HG03280 (cell line): ENCODE data around the gene SPAG9.
"Not testable (repeated sequence)": the region's sequence is repeated elsewhere in the genome, so short reads cannot be mapped to it uniquely, and the experiment has no call there.

Experiments
- ATAC-seq: cut with Tn5 transposase; IDR thresholded peaks from one replicate; pipeline ENCODE4 v1.9.1; 2021; ENCODE audit warnings: mild to moderate bottlenecking, moderate library complexity; ENCODE audit not compliant: unreplicated experiment

SPAG9 gene

GRCh38 chr17:50941676-50942048, 179.0 kb downstream of the SPAG9 start:
- not testable (repeated sequence) for ATAC-seq

- ATAC-seq, result no peak
Measured at GRCh38 chr17:50939795-50940684, 180.6 kb downstream of the SPAG9 start.

GRCh38 chr17:50939542-50939794, 181.2 kb downstream of the SPAG9 start:
- no peak for ATAC-seq

- no peak for ATAC-seq
Measured at GRCh38 chr17:50938821-50939541, 181.7 kb downstream of the SPAG9 start.

- ATAC-seq, result no peak
Measured at GRCh38 chr17:50935996-50936266, 184.7 kb downstream of the SPAG9 start.

GRCh38 chr17:50935221-50935995, 185.3 kb downstream of the SPAG9 start:
- no peak for ATAC-seq

- no peak for ATAC-seq
Measured at GRCh38 chr17:50934672-50935220, 185.9 kb downstream of the SPAG9 start.

GRCh38 chr17:50934161-50934560, 186.5 kb downstream of the SPAG9 start:
- no peak for ATAC-seq

GRCh38 chr17:50931144-50931908, 189.3 kb downstream of the SPAG9 start:
- ATAC-seq, result peak; percentile 53

- no peak for ATAC-seq
Measured at GRCh38 chr17:50928646-50929045, 192.0 kb downstream of the SPAG9 start.

GRCh38 chr17:50927287-50927686, 193.4 kb downstream of the SPAG9 start:
- no peak for ATAC-seq

- no peak for ATAC-seq
Measured at GRCh38 chr17:50926523-50926922, 194.1 kb downstream of the SPAG9 start.

GRCh38 chr17:50925296-50925891, 195.3 kb downstream of the SPAG9 start:
- ATAC-seq, result no peak

- no peak for ATAC-seq
Measured at GRCh38 chr17:50924800-50925199, 195.9 kb downstream of the SPAG9 start.

GRCh38 chr17:50924300-50924699, 196.4 kb downstream of the SPAG9 start:
- no peak for ATAC-seq

GRCh38 chr17:50923611-50924010, 197.1 kb downstream of the SPAG9 start:
- no peak for ATAC-seq

GRCh38 chr17:50922721-50923405, 197.8 kb downstream of the SPAG9 start:
- no peak for ATAC-seq

- ATAC-seq, result no peak
Measured at GRCh38 chr17:50922107-50922506, 198.6 kb downstream of the SPAG9 start.

GRCh38 chr17:50920891-50921586, 199.6 kb downstream of the SPAG9 start:
- no peak for ATAC-seq
